ENCODE data around the gene AKAP3.

- no peak for TF ChIP-seq EZH2 (IDR thresholded peaks at IDR 0.05; ENCODE audit: low read depth, unreplicated experiment)
- TF ChIP-seq CTCF (conservative IDR thresholded peaks at IDR 0.05; ENCODE audit: low read depth in 2 of 2): no peak
- TF ChIP-seq JUNB (IDR thresholded peaks at IDR 0.05; ENCODE audit: unreplicated experiment): no peak
- TF ChIP-seq ZNF462 (CRISPR knock-in tag; IDR thresholded peaks at IDR 0.05): no peak
- TF ChIP-seq EZH2phosphoT487 (IDR thresholded peaks at IDR 0.05; ENCODE audit: unreplicated experiment): no peak
- no peak for TF ChIP-seq REST (IDR thresholded peaks at IDR 0.05; ENCODE audit: unreplicated experiment)
- no peak for TF ChIP-seq ZNF331 (CRISPR knock-in tag; IDR thresholded peaks at IDR 0.05; ENCODE audit: low read depth)
- no peak for TF ChIP-seq CREB1 (CRISPR knock-in tag; IDR thresholded peaks at IDR 0.05; ENCODE audit: low read depth)
These were observed 459 bp upstream of the AKAP3 start for GRCh38 chr12:4649358-4649661.
